Kidney (tissue), 14 donors: ENCODE data around the gene ADGRL3. TPM values are rescaled to one million over a fixed set of nuclear protein-coding genes. Genes with fewer than 3 reads are reported as not detected.
A peak's percentile ranks its signal among the peaks of the same experiment; 100 is the strongest.
"Not testable (repeated sequence)": the region's sequence is repeated elsewhere in the genome, so short reads cannot be mapped to it uniquely, and the experiment has no call there.

ENCODE experiments used
- DNase-seq, 5 donors: peaks; one replicate each; pipeline ENCODE4 v3.0.0-alpha.2; 2013 to 2020
- FAIRE-seq: peaks from 2 replicates; lab custom pipeline; 2012; peaks lifted over from hg19 to GRCh38; lab: Jason Lieb, UNC
- H3K27ac ChIP-seq, 2 donors: one replicate each; pipeline ENCODE4 v1.7.0; 2013; ENCODE audit warnings: low read depth in 2 of 2, low read length in 2 of 2, inconsistent platforms in 1 of 2
- H3K27me3 ChIP-seq: one replicate; pipeline ENCODE4 v1.7.1; 2013; ENCODE audit warnings: low read length, inconsistent platforms; ENCODE audit not compliant: control insufficient read depth, insufficient read depth
- H3K36me3 ChIP-seq, 3 donors: one replicate each; pipeline versions ENCODE4 v1.7.0 to v1.7.1; 2013; ENCODE audit warnings: low read length in 3 of 3, control low read depth in 1 of 3, inconsistent platforms in 1 of 3; ENCODE audit not compliant: insufficient read depth in 3 of 3, control insufficient read depth in 2 of 3
- H3K4me1 ChIP-seq, 3 donors: one replicate each; pipeline versions ENCODE4 v1.7.0 to v1.7.1; 2013; ENCODE audit warnings: low read length in 3 of 3, inconsistent platforms in 1 of 3, low read depth in 1 of 3; ENCODE audit not compliant: control insufficient read depth in 2 of 3, insufficient read depth in 2 of 3
- H3K4me3 ChIP-seq, 3 donors: one replicate each; pipeline versions ENCODE4 v1.7.0 to v1.8.1; 2013; ENCODE audit warnings: low read length in 3 of 3, control low read depth in 1 of 3, inconsistent platforms in 1 of 3
- H3K9ac ChIP-seq, 3 donors: one replicate each; pipeline versions ENCODE4 v1.7.0 to v1.7.1; 2013; ENCODE audit warnings: low read length in 3 of 3, control low read depth in 1 of 3, inconsistent platforms in 1 of 3
- H3K9me3 ChIP-seq, 3 donors: one replicate each; pipeline versions ENCODE4 v1.7.0 to v1.7.1; 2013; ENCODE audit warnings: low read length in 3 of 3, control low read depth in 1 of 3, inconsistent platforms in 1 of 3; ENCODE audit not compliant: control insufficient read depth in 2 of 3, insufficient read depth in 1 of 3
- intact Hi-C: fragments of 100-400 bp; cut with DNase I; formaldehyde crosslinking; loops from one replicate; pipeline ENCODE4 v1.11.1; 2022
- polyA plus RNA-seq: library from polyadenylated mRNA; stranded (reverse); fragments of 350-450 nt; fragmentation: Illumina TruSeq; extraction: RNeasy Lipid Tissue Mini Kit (QIAGEN cat#74804); gene quantifications from one replicate; pipeline ENCODE4 v1.2.3, GENCODE V29; 2014; ENCODE audit warnings: low read depth, low replicate concordance; ENCODE audit not compliant: insufficient read depth
- total RNA-seq: library from RNA; stranded (reverse); fragmentation: NEBNext Ultra II Directional; extraction: Animal tissue kit (Norgen Biotek cat#: 25700); gene quantifications from one replicate; pipeline ENCODE4 v1.2.1, GENCODE V29; 2021
- TF ChIP-seq, protein P1 (sequence below): IDR thresholded peaks from 3 replicates; pipeline ENCODE4 v1.5.1; 2012; ENCODE audit warnings: mild to moderate bottlenecking, moderate library complexity, borderline replicate concordance; ENCODE audit not compliant: insufficient read depth; ENCODE audit errors: extremely low read depth
- donor health status: control.
- donor health status: control.
- donor health status: control.
- donor health status: control.
- donor health status: control.
- donor health status: DM: yes; HTN: yes; CAD: no.
- donor health status: Normal renal cell carcinoma (clear cell type).

ADGRL3 gene
- total and polyA plus RNA-seq, 2 donors from 2014 or later, result 1.3 to 8.9 TPM

DNA sequence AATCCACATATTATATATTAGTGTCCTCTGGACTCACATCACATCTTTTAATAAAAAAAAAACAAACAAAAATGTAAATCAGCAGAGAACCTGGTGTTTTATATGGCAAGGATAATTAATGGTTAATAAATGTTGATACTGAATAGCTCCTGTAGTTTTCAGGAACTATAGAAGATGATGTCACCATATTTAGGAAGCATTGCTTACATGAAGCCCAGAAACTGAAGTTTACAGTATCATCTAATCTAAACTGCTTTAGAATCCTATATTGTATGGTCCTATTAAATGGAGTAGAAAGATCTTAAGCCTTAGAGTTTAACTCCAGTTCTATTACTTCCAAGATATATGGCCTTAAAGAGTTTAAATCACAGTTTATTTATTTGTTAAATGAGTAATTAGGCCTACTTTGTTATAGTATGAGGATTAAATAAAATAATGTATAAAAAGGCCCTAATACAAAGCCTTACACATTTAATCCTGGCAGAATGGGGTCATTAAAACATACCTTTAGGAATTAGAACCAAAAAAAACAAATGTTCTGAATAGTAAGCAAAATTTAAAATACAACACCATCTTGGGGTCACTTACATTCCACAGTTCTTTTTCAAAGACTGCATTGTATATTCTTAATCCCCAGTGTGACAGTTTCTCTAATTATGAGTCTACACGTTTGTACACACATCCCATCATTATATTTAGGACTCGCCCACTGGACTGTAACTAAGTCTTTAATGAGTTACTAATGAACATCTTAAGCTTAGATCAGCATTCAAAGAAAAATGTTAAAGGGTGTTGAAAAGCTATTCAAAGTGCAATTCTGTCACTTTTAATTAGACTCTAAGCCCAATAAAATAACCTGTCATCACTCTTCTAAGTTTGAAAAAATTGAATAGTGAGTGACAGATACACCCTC lies 305.9 kb downstream of the ADGRL3 start:
- no peak overlapping the region for H3K4me3 ChIP-seq
- no peaks in the 10 kb centered on the region for H3K4me1 ChIP-seq
- DNase-seq, result peak in 2 of 5 donors; percentile 26 to 37
- FAIRE-seq, result no peak
- H3K27me3 ChIP-seq, result no peaks in the 10 kb centered on the region
- H3K9me3 ChIP-seq, result no peaks in the 10 kb centered on the region
- H3K27ac ChIP-seq, result no peak overlapping the region
- TF ChIP-seq, protein P1, sequence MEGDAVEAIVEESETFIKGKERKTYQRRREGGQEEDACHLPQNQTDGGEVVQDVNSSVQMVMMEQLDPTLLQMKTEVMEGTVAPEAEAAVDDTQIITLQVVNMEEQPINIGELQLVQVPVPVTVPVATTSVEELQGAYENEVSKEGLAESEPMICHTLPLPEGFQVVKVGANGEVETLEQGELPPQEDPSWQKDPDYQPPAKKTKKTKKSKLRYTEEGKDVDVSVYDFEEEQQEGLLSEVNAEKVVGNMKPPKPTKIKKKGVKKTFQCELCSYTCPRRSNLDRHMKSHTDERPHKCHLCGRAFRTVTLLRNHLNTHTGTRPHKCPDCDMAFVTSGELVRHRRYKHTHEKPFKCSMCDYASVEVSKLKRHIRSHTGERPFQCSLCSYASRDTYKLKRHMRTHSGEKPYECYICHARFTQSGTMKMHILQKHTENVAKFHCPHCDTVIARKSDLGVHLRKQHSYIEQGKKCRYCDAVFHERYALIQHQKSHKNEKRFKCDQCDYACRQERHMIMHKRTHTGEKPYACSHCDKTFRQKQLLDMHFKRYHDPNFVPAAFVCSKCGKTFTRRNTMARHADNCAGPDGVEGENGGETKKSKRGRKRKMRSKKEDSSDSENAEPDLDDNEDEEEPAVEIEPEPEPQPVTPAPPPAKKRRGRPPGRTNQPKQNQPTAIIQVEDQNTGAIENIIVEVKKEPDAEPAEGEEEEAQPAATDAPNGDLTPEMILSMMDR, result no peak
- no peak overlapping the region for H3K9ac ChIP-seq
- intact Hi-C loops, result no loop called here
- no peaks in the 10 kb centered on the region for H3K36me3 ChIP-seq

DNA sequence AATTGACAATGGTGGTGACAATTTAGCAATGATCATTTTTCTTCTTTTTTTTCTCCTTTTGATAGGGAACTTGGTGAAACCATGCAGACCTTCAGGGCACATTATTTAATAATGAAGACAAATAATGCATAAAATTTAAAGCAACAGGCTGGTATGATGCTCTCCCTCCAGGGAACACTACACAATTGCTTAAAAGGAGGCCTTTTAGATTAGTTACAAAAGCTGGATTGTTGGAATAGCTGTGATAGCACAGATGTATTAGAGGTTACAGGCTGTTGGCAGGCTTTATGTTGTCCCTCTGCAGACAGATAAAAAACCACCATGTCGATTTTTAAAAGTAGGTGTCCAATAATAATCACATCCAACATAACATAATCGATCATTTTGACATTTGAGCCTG lies 307.0 kb downstream of the ADGRL3 start:
- no peak for FAIRE-seq
- H3K9ac ChIP-seq, result no peak overlapping the region
- H3K9me3 ChIP-seq, result no peaks in the 10 kb centered on the region
- DNase-seq, result no peak
- no peaks in the 10 kb centered on the region for H3K36me3 ChIP-seq
- no peak overlapping the region for H3K4me3 ChIP-seq
- TF ChIP-seq, protein P1, result no peak
- H3K27me3 ChIP-seq, result no peaks in the 10 kb centered on the region
- H3K4me1 ChIP-seq, result no peaks in the 10 kb centered on the region
- intact Hi-C loops, result no loop called here
- no peak overlapping the region for H3K27ac ChIP-seq

DNA sequence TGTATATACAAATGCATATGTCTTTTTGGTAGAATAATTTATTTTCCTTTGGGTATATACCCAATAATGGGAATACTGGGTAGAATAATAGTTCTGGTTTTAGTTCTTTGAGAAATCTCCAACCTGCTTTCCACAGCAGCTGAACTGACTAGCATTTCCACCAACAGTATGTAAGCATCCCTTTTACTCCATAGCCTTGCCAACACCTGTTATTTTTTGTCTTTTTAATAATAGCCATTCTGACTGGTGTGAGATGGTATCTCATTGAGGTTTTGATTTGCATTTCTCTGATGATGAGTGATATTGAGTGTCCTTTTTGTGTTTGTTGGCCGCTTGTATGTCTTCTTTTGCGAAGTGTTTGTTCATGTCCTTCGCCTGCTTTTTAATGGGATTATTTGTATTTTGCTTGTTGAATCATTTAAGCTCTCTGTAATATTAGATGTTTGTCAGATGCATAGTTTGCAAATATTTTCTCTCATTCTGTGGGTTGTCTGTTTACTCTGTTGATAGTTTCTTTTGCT lies 309.7 kb downstream of the ADGRL3 start:
- H3K27ac ChIP-seq, H3K9me3 ChIP-seq, H3K9ac ChIP-seq, H3K4me1 ChIP-seq, intact Hi-C loops, DNase-seq, H3K36me3 ChIP-seq, FAIRE-seq, H3K4me3 ChIP-seq, H3K27me3 ChIP-seq: not testable (repeated sequence)

DNA sequence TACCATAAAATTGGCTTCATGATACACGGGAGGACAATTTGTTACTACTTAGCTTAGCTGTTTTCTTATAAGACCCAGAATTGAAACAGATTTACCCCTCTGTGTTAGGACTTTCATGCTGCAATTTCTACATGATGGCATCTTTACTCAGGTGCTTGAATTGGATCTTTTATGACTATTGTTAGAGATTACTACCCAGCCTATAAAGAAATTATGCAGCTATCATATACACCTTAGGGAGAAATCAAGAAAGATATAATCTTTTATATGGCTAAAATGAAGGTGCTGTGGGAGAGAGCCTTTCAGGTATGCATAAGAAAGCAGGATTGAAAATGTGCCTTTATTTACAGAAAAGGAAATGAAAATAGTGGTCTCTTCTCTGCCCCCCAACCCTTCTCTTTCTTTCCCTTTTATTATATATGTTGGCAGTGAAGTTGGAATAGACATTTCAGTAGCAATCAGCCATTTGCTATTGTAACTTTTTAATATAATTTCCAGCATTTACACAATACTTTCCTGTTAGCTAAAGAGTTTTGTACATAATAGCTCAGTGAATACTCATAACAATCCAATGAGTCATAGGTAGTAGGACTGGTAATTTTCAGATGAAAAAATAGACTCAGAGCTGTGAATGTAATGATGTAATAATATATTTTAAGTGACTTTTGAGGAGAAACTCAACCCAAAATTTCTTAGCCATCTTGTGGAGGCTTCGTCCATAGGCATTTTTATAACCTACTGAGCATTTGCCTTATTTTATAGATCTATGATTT lies 311.8 kb downstream of the ADGRL3 start:
- FAIRE-seq (no peak), DNase-seq (no peak)
- H3K27me3 ChIP-seq, result no peaks in the 10 kb centered on the region
- H3K9me3 ChIP-seq, result no peaks in the 10 kb centered on the region
- H3K27ac ChIP-seq, result no peak overlapping the region
- H3K4me1 ChIP-seq, result no peaks in the 10 kb centered on the region
- H3K36me3 ChIP-seq, result no peaks in the 10 kb centered on the region
- intact Hi-C loops, result no loop called here
- no peak overlapping the region for H3K9ac ChIP-seq
- H3K4me3 ChIP-seq, result no peak overlapping the region
- TF ChIP-seq, protein P1, result no peak
